ENCODE measurements around the gene RNF181.
A peak's percentile ranks its signal among the peaks of the same experiment; 100 is the strongest.
"Not testable (repeated sequence)": the region's sequence is repeated elsewhere in the genome, so short reads cannot be mapped to it uniquely, and the experiment has no call there.

RNF181 gene

GRCh38 chr2:85588645-85589044 is 6.9 kb upstream of the RNF181 start:
- ChIA-PET POLR2A (interaction anchor here (1.9 to 2.3 kb wide), 2 partner anchors 10 to 27 kb away, joined by 7 to 9 read pairs; partner anchors contain the start of gene GGCX), CTCF (interaction anchor here (0.5 to 3.4 kb wide), 4 partner anchors 9 to 149 kb away, joined by 3 to 18 read pairs (median 9); no protein-coding TSS in a partner anchor)
- H3K27ac ChIP-seq (ENCODE audit: insufficient read depth in 1 of 2, low read depth in 1 of 2, low read length in 2 of 2, poor library complexity in 1 of 2, severe bottlenecking in 2 of 2) = peak overlapping the region; percentile 14 to 69
- peaks cover 23 to 75% (median 71%) of the 10 kb centered on the region in 4 experiments for H3K4me1 ChIP-seq (ENCODE audit: control extremely low read depth in 1 of 4, control insufficient read depth in 4 of 4, insufficient read depth in 4 of 4, low read length in 3 of 4)
- H3K9me3 ChIP-seq (ENCODE audit: control extremely low read depth in 1 of 5, control insufficient read depth in 4 of 5, insufficient read depth in 2 of 5, low read depth in 1 of 5, low read length in 4 of 5) = no peaks in the 10 kb centered on the region
- 35% methylated on average over 3 of the region's 4 CpGs for WGBS (ENCODE audit: insufficient coverage)
- peaks cover 0 to 14% (median 7%) of the 10 kb centered on the region in 4 experiments for H3K36me3 ChIP-seq (ENCODE audit: control insufficient read depth in 4 of 4, insufficient read depth in 4 of 4, low read length in 3 of 4)
- H3K27me3 ChIP-seq (replicated peaks in 2 of 5; ENCODE audit: control insufficient read depth in 4 of 5, insufficient read depth in 5 of 5, low read length in 4 of 5) = no peaks in the 10 kb centered on the region
- DNase-seq = no peak
- peak overlapping the region in 4 of 7 experiments; percentile 17 to 43 (median 35) for H3K4me3 ChIP-seq (ENCODE audit: control insufficient read depth in 1 of 7, extremely low read depth in 1 of 7, insufficient read depth in 4 of 7, low read depth in 2 of 7, low read length in 6 of 7)

GRCh38 chr2:85589181-85589580 is 6.4 kb upstream of the RNF181 start:
- Histone ChIP-seq H3K27me3 (replicated peaks in 2 of 5; ENCODE audit: control insufficient read depth in 4 of 5, insufficient read depth in 5 of 5, low read length in 4 of 5) (no peaks in the 10 kb centered on the region), H3K4me3 (ENCODE audit: control insufficient read depth in 1 of 7, extremely low read depth in 1 of 7, insufficient read depth in 4 of 7, low read depth in 2 of 7, low read length in 6 of 7) (no peak overlapping the region), H3K27ac (ENCODE audit: insufficient read depth in 1 of 2, low read depth in 1 of 2, low read length in 2 of 2, poor library complexity in 1 of 2, severe bottlenecking in 2 of 2) (peak overlapping the region in 1 of 2 experiments; percentile 69), H3K36me3 (ENCODE audit: control insufficient read depth in 4 of 4, insufficient read depth in 4 of 4, low read length in 3 of 4) (peaks cover 0 to 14% (median 5%) of the 10 kb centered on the region in 4 experiments), H3K9me3 (ENCODE audit: control extremely low read depth in 1 of 5, control insufficient read depth in 4 of 5, insufficient read depth in 2 of 5, low read depth in 1 of 5, low read length in 4 of 5) (no peaks in the 10 kb centered on the region), H3K4me1 (ENCODE audit: control extremely low read depth in 1 of 4, control insufficient read depth in 4 of 4, insufficient read depth in 4 of 4, low read length in 3 of 4) (peaks cover 23 to 74% (median 70%) of the 10 kb centered on the region in 4 experiments)
- CTCF ChIA-PET = interaction anchor here (1.0 to 3.4 kb wide), 3 partner anchors 8 to 12 kb away, joined by 3 to 18 read pairs (median 15); no protein-coding TSS in a partner anchor
- 100% methylated on average over 4 of the region's 4 CpGs for WGBS (ENCODE audit: insufficient coverage)
- no peak for DNase-seq
- POLR2A ChIA-PET = interaction anchor here (1.9 kb wide), 1 partner anchor 28 kb away, joined by 7 read pairs; the partner anchor contains the start of gene GGCX

GRCh38 chr2:85589982-85590791 is 5.4 kb upstream of the RNF181 start:
- ChIA-PET CTCF (interaction anchor here (0.7 to 3.4 kb wide), 11 partner anchors 11 to 43 kb away, joined by 3 to 18 read pairs (median 4); partner anchors contain the start of gene VAMP8), POLR2A (no interaction called here)
- WGBS (ENCODE audit: insufficient coverage) = 34% methylated on average over 7 of the region's 7 CpGs
- DNase-seq = no peak
- peak overlapping the region in 1 of 7 experiments; percentile 39 for H3K4me3 ChIP-seq (ENCODE audit: control insufficient read depth in 1 of 7, extremely low read depth in 1 of 7, insufficient read depth in 4 of 7, low read depth in 2 of 7, low read length in 6 of 7)
- H3K27me3 ChIP-seq (replicated peaks in 2 of 5; ENCODE audit: control insufficient read depth in 4 of 5, insufficient read depth in 5 of 5, low read length in 4 of 5) = no peaks in the 10 kb centered on the region
- no peaks in the 10 kb centered on the region for H3K9me3 ChIP-seq (ENCODE audit: control extremely low read depth in 1 of 5, control insufficient read depth in 4 of 5, insufficient read depth in 2 of 5, low read depth in 1 of 5, low read length in 4 of 5)
- peaks cover 0 to 14% (median 2%) of the 10 kb centered on the region in 4 experiments for H3K36me3 ChIP-seq (ENCODE audit: control insufficient read depth in 4 of 4, insufficient read depth in 4 of 4, low read length in 3 of 4)
- peaks cover 21 to 74% (median 70%) of the 10 kb centered on the region in 4 experiments for H3K4me1 ChIP-seq (ENCODE audit: control extremely low read depth in 1 of 4, control insufficient read depth in 4 of 4, insufficient read depth in 4 of 4, low read length in 3 of 4)
- H3K27ac ChIP-seq (ENCODE audit: insufficient read depth in 1 of 2, low read depth in 1 of 2, low read length in 2 of 2, poor library complexity in 1 of 2, severe bottlenecking in 2 of 2) = peak overlapping the region in 1 of 2 experiments; percentile 46

GRCh38 chr2:85590950-85591349 is 4.6 kb upstream of the RNF181 start:
- H3K36me3 ChIP-seq (ENCODE audit: control insufficient read depth in 4 of 4, insufficient read depth in 4 of 4, low read length in 3 of 4) = peaks cover 0 to 14% (median 1%) of the 10 kb centered on the region in 4 experiments
- ChIA-PET POLR2A (no interaction called here), CTCF (interaction anchor here (0.8 to 3.4 kb wide), 8 partner anchors 10 to 40 kb away, joined by 3 to 15 read pairs (median 4); partner anchors contain the start of gene VAMP8)
- peaks cover 18 to 67% (median 63%) of the 10 kb centered on the region in 4 experiments for H3K4me1 ChIP-seq (ENCODE audit: control extremely low read depth in 1 of 4, control insufficient read depth in 4 of 4, insufficient read depth in 4 of 4, low read length in 3 of 4)
- no peaks in the 10 kb centered on the region for H3K27me3 ChIP-seq (replicated peaks in 2 of 5; ENCODE audit: control insufficient read depth in 4 of 5, insufficient read depth in 5 of 5, low read length in 4 of 5)
- peak overlapping the region in 1 of 2 experiments; percentile 46 for H3K27ac ChIP-seq (ENCODE audit: insufficient read depth in 1 of 2, low read depth in 1 of 2, low read length in 2 of 2, poor library complexity in 1 of 2, severe bottlenecking in 2 of 2)
- 100% methylated on average over 1 of the region's 2 CpGs for WGBS (ENCODE audit: insufficient coverage)
- no peak for DNase-seq
- H3K9me3 ChIP-seq (ENCODE audit: control extremely low read depth in 1 of 5, control insufficient read depth in 4 of 5, insufficient read depth in 2 of 5, low read depth in 1 of 5, low read length in 4 of 5) = no peaks in the 10 kb centered on the region
- no peak overlapping the region for H3K4me3 ChIP-seq (ENCODE audit: control insufficient read depth in 1 of 7, extremely low read depth in 1 of 7, insufficient read depth in 4 of 7, low read depth in 2 of 7, low read length in 6 of 7)

- ChIA-PET CTCF (interaction anchor here (0.8 to 3.4 kb wide), 6 partner anchors 9 to 28 kb away, joined by 3 to 15 read pairs (median 4); partner anchors contain the start of gene VAMP8), POLR2A (no interaction called here)
- DNase-seq = no peak
- Histone ChIP-seq H3K27ac (ENCODE audit: insufficient read depth in 1 of 2, low read depth in 1 of 2, low read length in 2 of 2, poor library complexity in 1 of 2, severe bottlenecking in 2 of 2) (no peak overlapping the region), H3K36me3 (ENCODE audit: control insufficient read depth in 4 of 4, insufficient read depth in 4 of 4, low read length in 3 of 4) (peaks cover 0 to 14% (median 3%) of the 10 kb centered on the region in 4 experiments), H3K9me3 (ENCODE audit: control extremely low read depth in 1 of 5, control insufficient read depth in 4 of 5, insufficient read depth in 2 of 5, low read depth in 1 of 5, low read length in 4 of 5) (no peaks in the 10 kb centered on the region), H3K4me3 (ENCODE audit: control insufficient read depth in 1 of 7, extremely low read depth in 1 of 7, insufficient read depth in 4 of 7, low read depth in 2 of 7, low read length in 6 of 7) (no peak overlapping the region), H3K4me1 (ENCODE audit: control extremely low read depth in 1 of 4, control insufficient read depth in 4 of 4, insufficient read depth in 4 of 4, low read length in 3 of 4) (peaks cover 18 to 66% (median 63%) of the 10 kb centered on the region in 4 experiments), H3K27me3 (replicated peaks in 2 of 5; ENCODE audit: control insufficient read depth in 4 of 5, insufficient read depth in 5 of 5, low read length in 4 of 5) (no peaks in the 10 kb centered on the region)
- 87% methylated on average over 10 of the region's 12 CpGs for WGBS (ENCODE audit: insufficient coverage)
Observed at GRCh38 chr2:85591563-85591962, 4.0 kb upstream of the RNF181 start.

GRCh38 chr2:85592299-85592698 is 3.2 kb upstream of the RNF181 start:
- 97% methylated on average over 5 of the region's 9 CpGs for WGBS (ENCODE audit: insufficient coverage)
- DNase-seq; H3K27ac ChIP-seq (ENCODE audit: insufficient read depth in 1 of 2, low read depth in 1 of 2, low read length in 2 of 2, poor library complexity in 1 of 2, severe bottlenecking in 2 of 2); H3K4me3 ChIP-seq (ENCODE audit: control insufficient read depth in 1 of 7, extremely low read depth in 1 of 7, insufficient read depth in 4 of 7, low read depth in 2 of 7, low read length in 6 of 7); POLR2A ChIA-PET; H3K27me3 ChIP-seq (replicated peaks in 2 of 5; ENCODE audit: control insufficient read depth in 4 of 5, insufficient read depth in 5 of 5, low read length in 4 of 5); H3K9me3 ChIP-seq (ENCODE audit: control extremely low read depth in 1 of 5, control insufficient read depth in 4 of 5, insufficient read depth in 2 of 5, low read depth in 1 of 5, low read length in 4 of 5): not testable (repeated sequence)
- Histone ChIP-seq H3K4me1 (ENCODE audit: control extremely low read depth in 1 of 4, control insufficient read depth in 4 of 4, insufficient read depth in 4 of 4, low read length in 3 of 4) (peaks cover 18 to 66% (median 61%) of the 10 kb centered on the region in 4 experiments), H3K36me3 (ENCODE audit: control insufficient read depth in 4 of 4, insufficient read depth in 4 of 4, low read length in 3 of 4) (peaks cover 5 to 22% (median 10%) of the 10 kb centered on the region in 4 experiments)
- CTCF ChIA-PET = interaction anchor here (1.9 kb wide), 1 partner anchor 13 kb away, joined by 9 read pairs; no protein-coding TSS in a partner anchor
